Measurements from ENCODE around the gene TBX10. TPM values are rescaled to one million over a fixed set of nuclear protein-coding genes. Genes with fewer than 3 reads are reported as not detected.

TBX10 gene
- total RNA-seq, 4 donors from 2014 or later = not detected

- no peaks in the 10 kb centered on the region for H3K9me3 ChIP-seq
- no peaks in the 10 kb centered on the region for H3K36me3 ChIP-seq
- H3K27ac ChIP-seq = no peak overlapping the region
- no peak overlapping the region for H3K4me3 ChIP-seq
- H3K27me3 ChIP-seq = no peaks in the 10 kb centered on the region
- TF ChIP-seq CTCF (IDR thresholded peaks at IDR 0.05) = no peak
- no peak for TF ChIP-seq POLR2A (IDR thresholded peaks at IDR 0.05)
- no peak for TF ChIP-seq EP300 (IDR thresholded peaks at IDR 0.05)
- no peaks in the 10 kb centered on the region for H3K4me1 ChIP-seq
- no peak for DNase-seq (ENCODE audit: low spot score in 2 of 2)
- WGBS, 2 donors = 63 to 64% methylated on average over 3 of the region's 3 CpGs
These were observed 41.3 kb upstream of the TBX10 start for GRCh38 chr11:67680696-67681470.

DNA sequence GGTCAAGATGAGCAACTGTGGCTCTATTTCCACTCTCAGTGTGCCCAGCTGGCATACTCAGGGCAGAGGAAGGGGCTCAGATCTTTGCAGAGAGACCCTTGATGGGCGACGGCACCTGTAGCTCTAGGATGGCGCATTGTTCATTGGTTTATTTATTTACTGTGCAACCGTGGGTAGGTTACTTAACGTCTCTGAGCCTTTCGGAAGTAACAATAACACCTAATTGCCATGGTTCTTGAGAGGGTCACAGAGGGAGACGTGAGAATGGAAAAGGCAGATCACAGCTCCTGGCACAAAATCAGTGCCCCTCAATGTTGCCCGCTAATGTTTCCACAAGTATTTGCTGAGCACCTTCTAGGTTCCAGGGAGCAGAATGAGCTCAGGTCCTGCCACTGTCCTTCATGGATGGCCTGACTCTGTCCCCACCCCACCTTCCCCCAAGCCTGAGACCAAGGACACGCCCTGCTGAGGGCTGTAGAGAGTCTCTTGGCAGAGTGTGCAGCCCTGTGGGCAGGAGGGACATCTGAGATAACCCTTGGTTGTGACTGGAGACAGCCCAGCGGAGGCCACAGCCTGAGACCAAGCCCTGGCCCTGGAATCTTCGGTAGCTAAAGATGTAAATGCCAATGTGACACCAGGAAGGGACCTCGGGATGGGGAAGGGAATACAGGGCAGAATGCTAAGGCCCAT lies 35.6 kb upstream of the TBX10 start:
- H3K27me3 ChIP-seq = peaks cover 0 to 23% of the 10 kb centered on the region in 2 donors
- no peaks in the 10 kb centered on the region for H3K4me1 ChIP-seq
- WGBS, 2 donors = 91 to 94% methylated on average over 12 of the region's 12 CpGs
- no peaks in the 10 kb centered on the region for H3K36me3 ChIP-seq
- H3K27ac ChIP-seq = no peak overlapping the region
- H3K9me3 ChIP-seq = no peaks in the 10 kb centered on the region
- H3K4me3 ChIP-seq = no peak overlapping the region
- no peak for TF ChIP-seq POLR2A (IDR thresholded peaks at IDR 0.05)
- no peak for TF ChIP-seq EP300 (IDR thresholded peaks at IDR 0.05)
- no peak for TF ChIP-seq CTCF (IDR thresholded peaks at IDR 0.05)
- DNase-seq (ENCODE audit: low spot score in 2 of 2) = no peak

DNA sequence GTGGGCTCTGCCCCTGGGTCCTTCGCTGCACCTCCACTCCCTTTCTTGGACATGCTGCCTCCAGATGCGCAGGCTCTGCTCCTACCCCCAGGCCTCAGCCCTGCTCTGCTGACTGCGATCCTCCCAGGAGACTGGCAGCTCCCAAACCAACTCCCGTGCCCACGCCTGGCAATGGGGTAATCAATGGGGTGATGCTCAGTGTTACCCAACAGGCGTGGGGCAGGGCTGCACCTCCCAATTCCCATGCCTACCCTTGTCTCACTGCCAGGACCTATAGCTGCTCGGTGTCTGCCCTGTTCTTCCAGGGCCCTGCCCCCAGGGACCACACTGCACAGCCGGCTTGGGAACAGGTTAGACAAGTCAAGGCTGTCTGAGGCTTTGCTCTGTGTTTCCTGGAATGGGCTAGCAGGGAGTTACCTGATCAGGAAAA lies 34.9 kb upstream of the TBX10 start, which contains the start of gene ALDH3B2:
ALDH3B2 (minus strand) TSS at position 182 of the 430 bp plus-strand sequence. CDS start 7,688 bp downstream, outside the sequence.
- no peak for DNase-seq (ENCODE audit: low spot score in 2 of 2)
- no peaks in the 10 kb centered on the region for H3K4me1 ChIP-seq
- no peaks in the 10 kb centered on the region for H3K36me3 ChIP-seq
- peaks cover 0 to 23% of the 10 kb centered on the region in 2 donors for H3K27me3 ChIP-seq
- H3K27ac ChIP-seq = no peak within 1 kb of the TSS
- TF ChIP-seq POLR2A (IDR thresholded peaks at IDR 0.05) = no peak
- no peak for TF ChIP-seq CTCF (IDR thresholded peaks at IDR 0.05)
- no peak for TF ChIP-seq EP300 (IDR thresholded peaks at IDR 0.05)
- 73 to 82% methylated on average over 8 of the region's 8 CpGs for WGBS, 2 donors
- H3K4me3 ChIP-seq = no peak within 1 kb of the TSS
- no peaks in the 10 kb centered on the region for H3K9me3 ChIP-seq

DNA sequence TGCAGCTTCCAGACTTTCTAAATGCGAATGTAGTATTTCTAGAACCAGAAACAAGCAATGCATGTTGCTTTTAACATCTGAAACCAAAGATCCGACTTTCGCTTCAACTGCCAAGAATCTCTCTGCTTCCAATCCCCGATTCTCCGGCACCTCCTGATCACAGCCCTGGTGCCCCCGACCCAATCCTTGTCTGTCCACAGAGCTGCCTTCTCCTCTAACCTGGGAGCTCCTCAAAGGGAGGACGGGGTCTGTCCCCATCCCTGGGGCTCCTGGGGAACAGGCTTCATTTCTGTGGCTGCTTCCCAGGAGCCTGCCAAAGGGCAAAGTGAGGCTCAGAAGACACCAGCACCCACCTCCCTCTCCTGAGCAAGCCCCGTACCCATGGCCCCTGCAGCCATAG lies 34.3 kb upstream of the TBX10 start:
- no peak for DNase-seq (ENCODE audit: low spot score in 2 of 2)
- Histone ChIP-seq H3K4me1 (no peaks in the 10 kb centered on the region), H3K36me3 (no peaks in the 10 kb centered on the region), H3K9me3 (no peaks in the 10 kb centered on the region), H3K27me3 (peaks cover 0 to 23% of the 10 kb centered on the region in 2 donors), H3K27ac (no peak overlapping the region), H3K4me3 (no peak overlapping the region)
- 67 to 71% methylated on average over 8 of the region's 8 CpGs for WGBS, 2 donors
- TF ChIP-seq CTCF (IDR thresholded peaks at IDR 0.05) (no peak), EP300 (IDR thresholded peaks at IDR 0.05) (no peak), POLR2A (IDR thresholded peaks at IDR 0.05) (no peak)

DNA sequence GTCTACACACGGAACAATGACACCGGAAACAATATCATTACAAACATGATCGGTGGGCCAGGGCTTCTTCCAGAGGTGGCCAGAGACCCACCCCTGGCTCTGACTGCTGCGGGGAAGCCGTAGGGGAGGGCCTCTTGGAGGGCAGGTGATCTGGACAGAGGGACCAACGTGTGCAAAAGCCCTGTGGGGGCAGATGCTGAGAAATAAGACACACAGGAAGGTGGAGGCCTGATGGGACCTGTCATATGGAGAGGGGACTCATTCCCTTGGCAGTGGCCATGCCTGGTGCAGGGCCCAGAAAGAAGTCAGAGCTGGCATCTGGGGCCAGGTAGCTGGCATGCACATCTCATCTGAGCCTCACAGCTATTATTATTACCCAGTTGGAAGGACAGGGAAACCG lies 33.8 kb upstream of the TBX10 start:
- H3K9me3 ChIP-seq = no peaks in the 10 kb centered on the region
- peaks cover 0 to 23% of the 10 kb centered on the region in 2 donors for H3K27me3 ChIP-seq
- no peaks in the 10 kb centered on the region for H3K36me3 ChIP-seq
- no peak overlapping the region for H3K4me3 ChIP-seq
- WGBS, 2 donors = 78 to 81% methylated on average over 7 of the region's 7 CpGs
- H3K27ac ChIP-seq = no peak overlapping the region
- TF ChIP-seq EP300 (IDR thresholded peaks at IDR 0.05) = no peak
- TF ChIP-seq CTCF (IDR thresholded peaks at IDR 0.05) = no peak
- no peak for TF ChIP-seq POLR2A (IDR thresholded peaks at IDR 0.05)
- DNase-seq (ENCODE audit: low spot score in 2 of 2) = no peak
- H3K4me1 ChIP-seq = no peaks in the 10 kb centered on the region

Measured in tibial nerve (tissue), 4 donors.